GM19351 (cell line): ENCODE results near the gene NCBP2L.

ENCODE experiments used
- ATAC-seq: cut with Tn5 transposase; IDR thresholded peaks from one replicate; pipeline ENCODE4 v1.9.1; 2021; ENCODE audit warnings: mild to moderate bottlenecking, moderate library complexity; ENCODE audit not compliant: unreplicated experiment

NCBP2L gene

DNA sequence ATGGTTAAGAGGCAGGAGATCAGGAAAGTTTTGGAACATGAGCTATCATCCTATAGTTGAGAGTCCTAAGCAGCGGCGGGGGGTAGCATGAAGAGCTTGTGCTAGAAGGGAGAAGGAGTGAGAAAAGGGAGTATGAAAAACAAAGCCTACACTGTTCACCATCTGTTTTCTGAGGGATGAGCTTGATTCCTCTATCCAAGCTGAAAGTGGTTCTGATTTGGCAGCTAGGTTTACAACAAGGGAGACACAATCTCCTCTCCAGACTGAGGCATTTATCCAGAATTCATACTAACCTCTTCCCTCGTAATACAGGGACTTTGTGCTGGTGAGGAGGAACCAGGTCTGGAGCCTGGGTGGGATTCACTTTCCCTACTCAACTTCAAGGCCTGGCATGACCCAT lies 25.5 kb upstream of the NCBP2L start:
- ATAC-seq: no peak

DNA sequence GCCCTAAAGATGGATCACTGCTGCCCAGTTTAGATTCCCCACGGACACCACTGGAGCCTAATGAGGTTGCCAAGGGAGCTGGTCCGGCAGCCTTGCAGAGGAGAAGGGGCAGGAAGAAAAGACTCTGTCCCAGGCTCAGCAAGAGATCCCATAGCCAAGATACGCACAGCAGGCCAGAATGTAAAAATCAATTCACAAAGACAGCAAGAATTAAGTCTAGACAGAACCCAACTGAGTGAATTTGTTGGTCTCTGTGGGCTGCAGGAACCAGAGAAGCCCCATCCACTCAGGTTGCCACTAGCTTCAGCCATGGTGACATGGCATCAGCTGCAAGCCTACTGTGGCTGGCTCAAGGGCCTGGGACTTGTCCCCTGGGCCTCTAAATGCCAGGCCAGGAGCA lies 24.8 kb upstream of the NCBP2L start:
- no peak for ATAC-seq

DNA sequence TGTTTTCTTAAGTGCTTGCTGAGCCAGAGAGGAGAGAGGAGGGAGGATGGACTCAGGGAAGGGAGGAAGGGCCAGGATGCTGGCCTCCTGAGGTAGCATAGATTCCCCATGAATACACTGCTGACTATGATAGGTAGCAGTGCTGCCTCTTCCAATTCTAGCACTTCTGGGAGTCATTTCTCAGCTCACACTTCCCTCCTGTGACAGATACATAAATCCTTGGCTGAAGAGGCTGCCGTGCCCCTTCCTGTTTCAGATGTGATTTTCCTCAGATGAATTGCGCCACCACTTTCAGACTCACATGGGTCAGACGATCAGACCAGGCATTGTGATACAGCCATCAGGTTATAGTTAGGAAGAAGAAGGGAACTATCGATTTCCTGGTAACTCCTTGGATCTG lies 24.3 kb upstream of the NCBP2L start:
- no peak for ATAC-seq

DNA sequence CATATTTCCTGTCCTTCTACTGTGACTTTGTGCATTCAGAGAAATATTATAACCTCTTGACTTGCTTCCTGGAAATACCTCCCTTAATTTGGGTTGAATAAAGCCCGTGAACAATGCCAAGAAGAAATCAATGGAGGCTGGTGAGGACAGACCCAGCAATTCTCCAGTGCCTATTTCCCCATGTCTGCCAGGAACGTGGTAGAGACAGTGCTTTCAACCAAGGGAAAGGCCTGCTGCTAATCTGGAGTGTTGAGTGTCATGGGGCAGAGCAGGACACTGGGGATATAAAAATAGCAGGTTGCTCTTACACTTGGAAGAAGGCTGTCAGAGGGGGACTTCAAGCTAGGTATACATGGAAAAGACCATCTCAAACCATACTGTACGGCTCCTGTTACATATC lies 21.8 kb upstream of the NCBP2L start:
- no peak for ATAC-seq

DNA sequence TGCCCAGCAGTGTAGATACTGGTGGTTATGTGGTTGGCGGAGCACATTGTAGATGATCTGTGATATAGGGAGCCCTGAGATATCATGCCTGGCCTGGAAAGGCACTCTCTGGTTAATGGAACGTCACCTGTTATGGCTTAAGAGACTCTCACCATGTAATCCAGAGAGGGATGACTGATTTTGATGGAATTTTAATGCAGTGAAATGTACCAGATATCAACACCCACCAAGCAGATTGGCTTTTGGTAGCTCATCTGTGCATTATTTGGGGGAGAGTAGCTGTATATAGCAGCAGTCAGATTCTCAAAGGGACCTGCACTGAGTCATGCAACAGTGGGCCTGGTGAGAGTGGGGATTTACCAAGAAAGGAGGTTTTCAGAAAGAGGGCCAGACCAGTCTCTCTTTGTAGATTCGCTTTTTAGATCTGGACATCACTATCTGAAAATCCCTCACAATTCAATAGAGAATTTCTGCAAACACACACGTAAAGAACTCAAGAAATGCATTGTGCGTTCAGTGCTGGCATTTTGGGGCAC lies 19.2 kb upstream of the NCBP2L start:
- no peak for ATAC-seq

DNA sequence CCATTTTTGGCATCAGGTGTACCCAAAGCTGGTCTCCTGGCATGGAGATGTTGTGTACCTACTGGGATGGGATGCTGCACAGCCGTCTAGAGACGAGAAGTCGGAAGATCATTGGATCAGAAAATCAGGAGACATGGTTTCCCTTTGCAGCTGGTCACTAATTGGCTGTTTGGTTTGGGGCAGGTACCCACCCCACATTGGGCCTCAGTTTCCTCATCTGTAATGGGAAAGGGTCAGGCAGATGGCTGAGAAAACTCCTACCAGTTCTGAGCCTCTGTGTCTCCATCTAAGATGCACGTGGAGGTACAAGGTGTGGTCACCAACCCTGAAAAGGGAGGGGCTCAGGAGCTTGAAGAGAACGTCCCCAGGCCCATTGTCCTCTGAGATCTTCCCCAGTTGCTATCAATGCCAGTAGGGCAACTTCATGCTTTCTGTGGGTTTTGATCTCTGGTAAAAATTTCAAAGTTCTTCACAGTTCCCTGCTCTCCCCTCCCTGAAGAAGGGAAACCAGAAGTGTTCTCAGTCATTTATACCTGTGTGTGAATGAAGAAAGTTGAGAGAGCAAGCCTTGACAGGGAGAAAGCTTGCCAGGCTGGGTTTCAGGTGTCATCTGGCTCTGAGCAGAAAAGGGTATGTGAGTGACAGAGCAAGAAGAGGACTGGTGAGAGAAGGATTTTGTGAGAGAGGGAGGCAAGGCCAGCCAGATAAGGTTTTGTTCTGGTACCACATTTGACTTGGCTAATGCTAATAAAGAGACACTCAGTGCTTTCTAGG lies 17.0 kb upstream of the NCBP2L start:
- ATAC-seq: no peak

DNA sequence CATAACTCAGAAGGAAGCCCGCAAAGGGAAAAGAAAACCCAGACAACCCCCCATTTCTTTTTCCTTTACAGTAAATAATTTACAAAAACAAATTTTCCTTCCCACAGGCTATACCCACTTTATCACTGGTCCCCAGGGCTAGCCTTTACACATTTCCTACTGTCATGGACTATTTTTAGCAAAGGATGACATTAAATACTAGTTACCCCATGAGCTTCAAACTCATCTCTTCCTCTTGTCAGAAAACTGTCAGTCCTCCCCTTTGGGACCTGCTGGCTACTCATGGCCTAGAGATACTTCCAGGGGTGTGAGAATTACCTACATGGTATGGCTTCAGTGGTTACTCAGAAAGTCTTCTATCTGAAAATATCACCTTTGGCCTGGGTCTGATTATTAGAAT lies 13.9 kb upstream of the NCBP2L start:
- no peak for ATAC-seq

DNA sequence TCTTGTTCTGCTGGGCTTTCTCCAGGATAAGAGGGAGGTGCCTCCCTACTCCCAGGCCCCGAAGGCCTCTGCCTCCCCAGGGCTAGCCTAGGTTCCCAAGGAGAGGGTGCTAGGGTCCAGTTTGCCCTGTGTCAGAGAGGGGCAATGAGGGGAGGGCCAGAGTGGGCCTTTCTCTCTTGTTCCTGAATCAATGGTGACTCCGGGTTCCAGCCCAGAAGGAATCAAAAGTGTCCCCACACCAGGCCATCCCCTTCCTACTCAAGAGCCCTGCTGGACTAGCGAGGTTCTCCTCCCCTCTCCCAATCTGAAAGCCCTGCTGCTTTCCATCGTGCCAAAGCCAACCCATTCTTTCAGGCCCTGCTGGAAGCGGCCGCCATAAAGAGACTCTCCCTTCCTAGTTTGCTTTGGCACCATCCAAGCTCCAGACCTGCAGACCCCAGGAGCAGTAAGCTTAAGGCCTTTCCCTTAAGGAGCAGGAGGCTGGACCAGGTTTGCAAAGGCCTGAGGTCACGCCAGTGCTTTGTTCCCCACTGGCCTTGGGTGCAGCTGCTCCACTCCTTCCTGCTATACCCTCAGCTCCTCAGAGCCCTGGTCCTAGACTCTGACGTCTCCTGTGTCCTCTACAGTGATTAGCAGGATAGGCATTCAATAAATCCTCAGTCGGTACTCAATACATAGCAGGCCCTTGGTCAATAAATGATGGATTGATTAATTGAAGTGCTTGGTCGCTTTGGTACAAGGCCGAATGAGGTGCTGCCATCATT lies 12.5 kb upstream of the NCBP2L start:
- ATAC-seq: no peak

DNA sequence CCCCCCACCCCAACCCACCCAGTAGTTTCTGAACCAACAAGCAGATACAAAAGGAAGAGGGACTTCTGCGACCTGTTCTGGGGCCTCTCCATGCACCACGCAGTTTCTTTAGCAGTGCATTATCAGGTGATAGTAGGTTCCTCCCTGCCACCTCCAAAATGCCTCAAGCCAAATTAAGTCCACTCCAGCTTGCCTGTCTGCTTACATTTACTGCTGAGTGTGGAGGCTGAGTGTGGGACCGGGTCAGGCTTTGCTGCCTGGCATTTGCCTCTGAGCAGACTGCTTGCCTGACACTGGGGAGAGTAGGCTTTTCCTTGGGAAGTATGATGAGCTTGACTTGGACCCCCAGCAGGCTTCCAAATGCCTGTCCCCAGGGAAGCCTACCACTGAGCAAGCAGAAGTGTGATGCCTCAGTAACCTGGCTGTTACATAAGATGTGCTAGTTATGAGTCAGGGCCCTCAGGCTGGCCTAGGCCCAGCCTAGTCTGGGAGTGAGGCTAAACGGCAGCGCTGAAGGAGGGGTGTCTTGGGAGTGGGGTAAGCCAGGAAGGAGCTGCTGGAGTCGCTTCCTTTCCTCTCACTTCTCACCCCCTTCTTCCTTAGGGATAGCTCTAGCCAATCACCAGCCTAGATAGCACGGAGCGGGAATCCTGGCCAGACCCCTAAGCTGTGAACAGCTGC lies 10.9 kb upstream of the NCBP2L start:
- no peak for ATAC-seq

DNA sequence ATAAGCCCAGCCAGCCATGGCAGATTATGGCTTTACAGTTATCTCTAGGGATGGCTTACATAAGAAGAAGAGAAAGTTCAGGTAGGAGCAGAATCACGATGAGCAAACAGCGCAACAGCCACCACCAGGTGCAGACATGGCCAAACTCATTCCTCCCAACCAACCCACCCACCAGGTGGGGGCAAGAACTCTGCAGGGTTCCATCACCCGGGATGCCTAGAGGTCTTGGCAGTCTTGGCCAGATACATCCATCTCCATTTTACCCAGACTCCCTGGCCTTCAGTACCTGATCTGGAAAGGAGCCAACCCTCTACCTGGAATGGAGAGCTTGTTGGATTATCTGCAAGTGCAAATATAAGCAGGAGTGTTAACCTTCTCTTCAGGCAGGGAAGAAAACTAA lies 9.5 kb upstream of the NCBP2L start:
- ATAC-seq: no peak

DNA sequence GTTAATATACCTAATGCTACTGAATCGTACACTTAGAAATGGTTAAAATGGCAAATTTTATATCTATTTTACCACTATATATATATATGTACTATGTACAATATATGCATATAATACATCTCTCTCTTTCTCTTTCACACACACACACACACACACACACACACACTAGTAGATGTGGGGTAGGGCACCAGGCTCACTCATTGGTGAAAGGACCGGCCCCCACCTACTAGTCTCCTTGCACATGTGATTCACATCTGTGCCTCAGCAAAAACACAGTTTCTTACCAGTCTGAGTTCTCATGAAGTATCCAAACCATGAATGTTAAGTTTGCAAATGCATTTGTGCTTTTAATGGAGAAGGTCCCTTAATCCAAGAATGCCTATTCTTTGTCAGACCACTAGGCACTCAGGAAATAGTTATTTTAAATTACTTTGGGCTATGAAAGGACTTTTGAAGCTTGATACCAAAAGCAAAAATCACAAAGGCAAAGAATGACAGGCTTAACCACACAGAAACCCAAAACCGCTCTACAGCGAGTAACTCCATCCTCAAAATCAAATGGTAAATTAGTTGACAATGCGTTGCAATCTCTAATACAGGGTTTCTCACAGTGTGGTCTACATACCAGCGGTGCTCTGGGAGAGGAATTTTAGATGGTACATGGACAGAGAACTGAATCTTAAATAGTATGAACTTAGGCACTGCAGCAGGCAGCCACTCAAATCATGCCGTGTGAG lies 7.8 kb upstream of the NCBP2L start:
- no peak for ATAC-seq

DNA sequence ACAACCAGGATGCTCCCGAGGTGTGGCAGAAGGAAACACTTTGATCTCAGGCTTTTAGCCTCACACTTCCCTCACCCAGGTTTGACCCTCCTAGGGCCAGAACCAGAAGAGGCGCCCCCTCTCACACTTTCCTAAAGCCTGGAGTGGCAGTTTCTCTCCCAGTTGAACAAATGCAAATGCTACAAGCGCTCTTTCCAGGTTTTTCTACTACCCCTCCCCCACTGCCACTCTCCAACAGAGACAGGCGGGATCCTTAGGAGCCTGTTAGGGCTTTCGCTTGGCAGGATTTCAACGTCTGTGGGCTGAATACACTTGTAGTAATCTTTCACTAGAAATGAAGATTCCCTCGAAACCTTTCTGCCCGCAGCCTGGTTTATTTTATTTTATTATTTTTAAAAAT lies 4.3 kb upstream of the NCBP2L start:
- no peak for ATAC-seq

DNA sequence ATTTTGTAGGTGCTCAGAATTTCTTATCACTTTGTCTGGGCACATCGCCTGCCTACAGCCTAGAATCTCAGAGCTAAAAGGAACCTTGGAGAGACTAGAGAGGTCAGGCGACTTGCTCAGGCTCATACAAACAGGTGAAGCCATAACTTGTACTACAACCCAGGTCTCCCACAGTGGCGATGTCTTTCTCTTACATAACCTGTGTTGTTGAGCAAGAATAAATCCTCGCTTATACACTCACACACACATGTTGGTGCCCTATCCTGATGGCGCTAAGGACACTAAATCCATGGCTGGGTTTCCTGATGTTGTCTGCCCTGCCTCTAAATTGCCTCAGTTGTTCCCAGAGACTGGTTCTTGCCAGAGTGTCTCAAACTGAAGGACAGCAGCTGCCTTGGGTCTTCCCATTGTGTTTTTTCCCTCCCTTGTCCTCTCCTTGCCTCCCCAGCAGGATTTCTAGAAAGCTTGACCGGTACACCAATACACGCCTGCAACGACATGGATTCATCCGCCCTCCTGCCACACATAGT lies 3.6 kb upstream of the NCBP2L start:
- ATAC-seq: no peak

DNA sequence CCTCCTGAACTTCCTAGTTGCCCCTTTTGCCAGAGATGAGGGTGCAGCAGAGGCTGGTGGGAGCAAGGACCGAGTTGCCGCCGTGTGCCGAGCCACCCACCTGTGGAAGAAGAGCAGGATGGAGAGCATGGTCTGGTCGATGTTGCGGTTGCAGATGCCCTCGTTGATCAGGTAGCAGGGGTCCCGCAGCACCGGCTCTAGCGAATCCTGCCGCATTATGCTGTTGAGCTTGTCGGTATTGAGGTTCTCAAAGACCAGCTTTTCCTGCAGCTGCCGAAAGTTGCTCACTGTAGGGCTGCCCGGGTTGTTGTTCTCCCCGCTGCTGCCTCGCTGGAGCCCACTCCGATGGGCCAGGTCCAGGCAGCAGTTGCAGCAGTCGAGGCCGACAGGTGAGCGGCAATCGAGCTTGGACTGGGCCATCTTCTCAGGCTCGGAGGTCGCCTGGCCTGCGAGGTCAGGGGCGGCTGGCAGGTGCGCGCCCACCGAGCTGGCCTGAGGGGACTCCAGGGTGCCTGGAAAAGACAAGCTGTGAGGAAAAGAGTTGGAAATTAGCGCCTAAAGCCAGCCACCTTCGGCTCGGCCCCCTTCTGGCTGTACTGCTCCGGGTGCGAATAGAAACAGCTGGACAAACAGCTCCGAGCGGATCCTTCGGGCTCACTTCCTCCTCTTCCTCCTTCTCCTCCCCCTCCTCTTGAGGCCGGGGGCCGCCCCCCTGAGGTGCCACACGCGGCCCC lies 2.4 kb upstream of the NCBP2L start:
- ATAC-seq: peak; percentile 15

DNA sequence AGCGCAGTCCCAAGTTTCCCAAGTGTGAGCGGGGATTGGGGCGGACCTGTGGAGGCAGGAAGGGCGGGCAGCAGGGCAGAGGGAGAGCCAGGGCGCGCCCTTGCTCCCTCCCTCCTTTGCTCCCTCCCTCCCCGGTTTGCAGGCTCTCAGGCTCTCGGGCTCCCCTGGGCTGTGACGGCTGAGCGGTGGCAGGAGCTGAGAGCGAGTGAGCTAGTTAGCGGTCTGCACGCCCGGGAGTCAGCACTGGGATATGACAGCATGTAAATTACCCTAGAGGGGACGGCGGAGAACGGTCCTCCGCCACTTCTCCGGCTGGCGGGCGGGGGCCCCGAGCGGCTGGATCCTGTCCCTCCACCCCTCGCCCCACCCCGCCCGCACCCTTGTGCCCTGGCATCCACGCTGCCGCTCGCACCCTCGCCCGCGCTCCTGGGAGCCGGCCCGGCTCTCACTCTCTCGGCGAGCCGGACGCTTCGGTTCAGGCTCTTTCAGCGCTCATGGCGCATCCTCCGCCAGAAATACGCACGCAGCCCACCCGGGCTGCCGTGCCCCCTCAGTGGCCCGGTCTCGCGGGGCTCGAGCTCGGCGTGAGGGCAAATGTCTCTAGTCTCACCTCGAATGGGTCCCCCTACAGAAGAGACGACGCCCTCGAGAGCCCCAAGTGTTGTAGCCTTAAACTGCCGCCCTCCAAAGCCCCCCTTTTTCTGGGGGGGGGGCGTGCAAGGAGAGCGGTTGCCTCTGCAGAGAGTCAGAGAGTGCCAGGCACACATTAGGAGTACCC lies 1.6 kb upstream of the NCBP2L start, which contains the start of gene TSC22D3:
TSC22D3 (minus strand) TSS at position 54 of the 778 bp plus-strand sequence. CDS start 368 bp downstream, outside the sequence.
- ATAC-seq: peak; percentile 80

DNA sequence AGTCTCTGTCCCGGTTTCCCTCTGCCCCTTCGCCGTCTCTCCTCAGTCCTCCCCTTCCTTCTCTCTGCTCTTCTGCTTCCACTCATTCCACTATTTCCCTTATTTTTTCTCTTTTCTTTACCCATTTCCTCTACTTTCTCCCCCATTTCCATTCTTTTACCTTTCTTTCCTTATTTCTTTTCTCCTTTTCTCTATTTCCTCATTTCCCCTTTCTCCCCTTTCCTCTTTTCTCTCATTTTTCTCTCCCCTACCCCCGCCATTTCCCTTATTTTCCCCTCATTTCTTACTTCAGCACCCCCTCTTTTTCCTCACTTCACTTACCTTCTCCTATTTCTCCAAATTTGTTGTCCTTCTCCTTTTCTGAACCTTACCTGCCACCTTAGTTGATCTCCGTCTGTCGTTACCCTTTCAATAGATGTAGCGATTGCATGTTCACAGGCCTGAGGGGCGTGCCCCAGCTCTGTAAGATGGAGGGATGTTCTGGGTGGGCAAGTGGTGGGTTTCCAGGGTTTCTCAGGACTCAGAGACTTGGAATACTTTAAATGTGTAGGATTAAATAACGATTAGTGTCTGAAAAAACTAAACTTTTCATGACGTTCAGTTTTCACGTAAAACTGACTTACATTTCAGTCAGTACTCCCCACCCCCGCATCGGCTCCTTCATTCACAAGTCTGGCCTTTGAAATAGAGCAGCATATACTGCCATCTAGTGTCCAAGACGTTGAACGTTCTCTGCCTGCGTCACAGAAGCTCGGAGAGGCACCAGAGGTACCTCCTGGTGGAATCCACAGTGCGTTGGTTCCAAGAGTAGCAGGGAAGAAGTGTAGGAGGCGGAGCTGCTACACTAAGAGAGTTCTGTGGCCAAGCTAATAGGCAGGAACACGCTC lies 641 bp upstream of the NCBP2L start:
- ATAC-seq: peak; percentile 76

DNA sequence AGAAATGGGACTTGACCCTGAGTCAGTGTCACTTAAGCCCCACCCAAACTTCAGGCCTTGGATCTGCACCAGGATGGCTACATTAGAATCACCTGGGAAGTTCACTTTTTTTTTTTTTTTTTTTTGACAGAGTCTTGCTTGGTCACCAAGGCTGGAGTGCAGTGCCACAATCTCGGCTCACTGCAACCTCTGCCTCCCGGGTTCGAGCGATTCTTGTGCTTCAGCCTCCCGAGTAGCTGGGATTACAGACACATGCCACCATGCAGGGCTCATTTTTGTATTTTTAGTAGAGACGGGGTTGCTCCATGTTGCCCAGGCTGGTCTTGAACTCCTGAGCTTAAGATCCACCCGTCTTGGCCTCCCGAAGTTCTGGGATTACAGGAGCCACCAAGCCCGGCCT lies 3.0 kb downstream of the NCBP2L start:
- no peak for ATAC-seq

DNA sequence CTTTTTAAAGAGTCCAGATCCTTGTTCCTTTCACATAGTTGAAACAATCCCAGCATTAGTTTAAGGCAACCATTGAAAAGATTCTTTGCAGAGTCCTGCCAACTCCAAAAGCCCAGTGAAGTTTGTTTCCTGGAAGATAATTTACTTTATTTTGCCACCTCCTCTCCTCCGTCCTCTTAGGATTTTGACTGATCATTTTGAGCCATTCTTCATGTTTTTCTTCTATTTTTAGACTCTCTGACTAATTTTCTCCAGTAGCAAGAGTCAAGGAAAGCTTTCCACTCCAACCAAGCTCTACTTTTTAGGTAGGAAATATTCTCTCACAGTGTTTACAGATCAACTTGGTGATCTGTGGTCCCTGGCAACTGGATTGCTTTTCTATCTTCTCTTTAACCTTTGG lies 10.3 kb downstream of the NCBP2L start:
- no peak for ATAC-seq
